Midbrain (tissue), 1 donor: Measurements from ENCODE around the gene GHDC.
A peak's percentile ranks its signal among the peaks of the same experiment; 100 is the strongest.

ENCODE experiments used
- DNase-seq: peaks from one replicate; lab custom pipeline; 2025; lab: John Stamatoyannopoulos, UW

Gene GHDC

DNA sequence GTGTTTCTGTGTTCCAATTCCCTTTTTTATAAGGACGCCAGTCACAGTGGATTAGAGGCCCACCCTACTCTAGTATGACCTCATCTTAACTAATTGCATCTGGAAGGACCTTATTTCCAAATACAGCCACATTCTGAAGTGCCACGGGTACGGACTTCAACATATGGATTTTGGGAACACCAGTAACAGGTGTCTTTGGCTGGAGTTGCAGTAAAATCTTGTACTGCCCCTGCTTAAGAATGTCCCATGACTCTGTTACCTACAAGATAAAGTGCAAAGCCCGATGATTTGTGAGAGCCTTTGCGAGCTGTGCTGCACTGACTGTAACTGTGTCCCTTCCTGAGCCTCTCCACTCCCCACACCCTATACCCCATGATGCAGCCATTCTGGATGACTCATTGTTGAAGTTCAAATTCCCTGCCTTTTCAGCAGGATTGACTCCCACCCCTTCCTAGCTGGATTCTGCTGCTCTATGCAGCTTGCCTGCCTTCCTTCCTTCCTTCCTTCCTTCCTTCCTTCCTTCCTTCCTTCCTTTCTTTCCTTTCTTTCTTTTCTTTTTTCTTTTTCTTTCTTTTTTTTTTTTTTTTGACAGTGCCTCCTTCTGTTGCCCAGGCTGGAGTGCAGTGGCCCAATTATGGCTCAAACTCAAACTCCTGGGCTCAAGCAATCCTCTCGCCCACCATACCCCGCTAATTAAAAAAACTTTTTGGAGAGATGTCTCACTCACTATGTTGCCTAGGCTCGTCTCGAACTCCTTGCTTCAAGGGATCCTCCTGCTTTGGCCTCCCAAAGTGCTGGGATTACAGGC lies 11.2 kb downstream of the GHDC start:
- DNase-seq: no peak

DNA sequence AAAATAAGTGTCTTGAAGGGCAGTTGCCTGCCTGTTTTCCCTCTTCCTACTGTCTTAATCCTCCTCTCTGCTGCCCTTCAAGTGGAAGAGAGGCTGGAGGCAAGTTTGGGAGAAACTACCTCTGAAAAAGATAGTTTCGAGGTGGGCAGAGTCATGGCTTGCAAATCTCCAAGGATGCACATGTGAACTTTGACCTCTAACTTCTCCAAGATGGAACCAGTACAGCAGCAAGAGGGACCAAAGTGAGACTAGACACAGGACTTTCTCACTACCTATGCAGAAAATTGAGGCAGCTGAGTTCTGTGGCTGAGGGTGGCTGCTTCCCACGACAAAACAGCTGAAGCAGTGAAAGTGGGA lies 12.5 kb downstream of the GHDC start:
- DNase-seq: no peak

DNA sequence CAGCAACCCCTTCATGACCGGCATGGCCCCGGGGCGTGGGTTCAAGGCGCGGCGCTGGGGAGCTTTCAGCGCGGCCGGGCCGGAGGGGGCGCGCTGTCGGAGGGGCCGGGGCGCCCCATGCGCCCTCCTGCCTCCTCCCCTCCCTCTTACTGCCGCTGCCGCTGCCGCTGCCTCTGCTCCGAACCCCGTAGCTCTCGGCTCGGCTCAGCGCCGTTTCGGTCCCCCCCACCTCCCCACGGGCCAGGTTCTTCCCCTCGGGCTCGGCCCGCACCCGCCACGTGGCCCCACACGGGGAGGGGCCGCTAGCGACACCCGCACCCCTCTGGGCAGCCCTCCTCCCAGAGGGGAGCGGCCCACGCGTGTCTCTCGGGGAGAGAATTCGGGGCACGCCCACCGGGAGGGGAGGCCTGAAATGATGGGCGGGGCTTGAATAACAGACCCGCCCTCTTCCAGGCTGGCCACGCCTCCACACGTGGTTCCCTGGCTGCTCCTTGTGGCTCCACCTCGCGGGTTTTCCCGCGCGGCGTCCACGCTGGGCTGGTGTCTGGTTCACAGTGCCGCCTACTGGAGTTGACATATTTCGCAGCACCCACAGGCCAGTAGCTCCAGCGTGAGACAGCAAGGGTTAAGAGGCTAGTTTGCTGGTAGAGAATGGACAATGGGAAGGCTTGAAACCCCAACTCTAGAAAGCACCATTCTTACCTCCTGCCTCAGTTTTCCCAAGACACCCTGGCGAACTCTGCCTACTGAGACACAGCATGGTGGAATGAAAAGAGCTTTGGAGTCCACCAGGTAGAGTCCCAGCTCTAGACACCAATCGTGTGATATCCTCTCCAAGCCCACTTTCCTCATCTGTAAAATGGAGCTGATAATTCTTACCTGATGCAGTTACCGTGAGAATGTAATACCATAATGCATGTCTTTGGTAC lies 13.1 kb downstream of the GHDC start, which contains the start of gene KCNH4:
Gene KCNH4, minus strand, starts transcription at position 221 of the 929 bp plus-strand sequence. Its CDS starts 197 bp downstream, at position 24.
- peak; percentile 67 for DNase-seq

DNA sequence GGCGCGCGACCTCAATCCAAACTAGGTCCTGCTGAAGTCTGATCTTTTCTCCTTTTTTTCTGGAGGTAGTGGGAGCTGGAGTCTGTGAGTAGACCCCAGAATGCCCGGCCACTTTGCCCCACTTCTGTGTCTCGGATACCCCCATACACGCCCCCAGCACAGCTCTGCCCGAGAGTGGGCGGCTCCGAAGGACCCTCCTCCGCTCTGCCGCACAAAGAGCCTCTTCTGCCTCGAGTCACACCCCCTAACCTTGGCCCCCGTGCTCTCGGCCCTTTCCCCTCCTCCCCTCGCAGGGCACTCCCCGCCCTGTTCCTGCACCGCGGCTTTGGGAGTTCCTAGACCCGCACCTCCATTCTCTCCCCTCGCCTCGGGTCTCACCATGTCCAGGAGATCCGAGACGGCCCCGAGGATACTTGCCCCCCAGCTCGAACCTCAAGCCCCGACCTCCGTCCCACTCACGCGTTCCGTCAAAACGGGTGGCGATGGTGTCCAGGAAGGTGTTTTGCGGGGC lies 13.8 kb downstream of the GHDC start:
- no peak for DNase-seq

DNA sequence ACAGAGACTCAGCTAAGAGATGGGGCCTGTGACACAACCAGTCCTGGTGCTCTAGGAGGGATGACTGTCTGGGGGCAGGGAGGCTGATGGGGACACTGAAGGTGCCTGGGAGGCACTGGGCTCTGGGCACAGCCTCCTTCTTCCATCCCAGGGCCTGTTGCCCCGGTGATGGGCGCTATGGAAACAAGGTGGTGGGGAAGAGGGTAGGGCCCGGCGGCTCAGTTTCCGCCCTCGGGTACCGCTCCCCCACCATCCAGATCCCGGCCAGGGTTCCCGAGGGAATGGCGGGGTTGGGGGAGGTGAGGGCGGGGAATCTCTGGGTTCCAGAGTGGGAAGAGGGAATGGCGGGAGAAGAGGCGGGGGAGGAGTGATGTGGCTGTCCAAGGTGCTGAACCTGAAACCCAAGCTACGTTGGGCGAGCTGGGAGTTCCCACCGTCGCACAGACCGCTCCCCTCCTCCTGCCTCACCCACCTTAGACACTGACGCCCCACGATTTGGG lies 14.3 kb downstream of the GHDC start:
- no peak for DNase-seq

DNA sequence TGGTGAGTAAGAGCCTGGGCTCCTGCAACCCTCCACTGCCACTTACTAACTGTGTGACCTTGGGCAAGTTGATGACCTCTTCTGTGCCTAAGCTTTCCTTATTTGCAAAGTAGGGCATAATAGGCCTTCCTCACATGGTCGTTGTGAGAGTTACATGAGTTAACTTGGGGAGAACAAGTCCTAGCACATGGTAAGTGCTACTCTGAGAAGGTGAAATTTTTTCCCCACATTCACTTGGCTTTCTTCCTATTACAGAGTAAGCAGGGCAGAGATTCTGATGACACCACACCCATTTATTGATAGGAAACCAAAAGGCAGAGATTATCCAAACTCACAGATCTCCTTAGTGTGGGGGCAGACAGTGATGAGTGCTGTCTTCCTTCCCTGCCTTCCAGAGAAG lies 15.0 kb downstream of the GHDC start:
- DNase-seq: no peak

DNA sequence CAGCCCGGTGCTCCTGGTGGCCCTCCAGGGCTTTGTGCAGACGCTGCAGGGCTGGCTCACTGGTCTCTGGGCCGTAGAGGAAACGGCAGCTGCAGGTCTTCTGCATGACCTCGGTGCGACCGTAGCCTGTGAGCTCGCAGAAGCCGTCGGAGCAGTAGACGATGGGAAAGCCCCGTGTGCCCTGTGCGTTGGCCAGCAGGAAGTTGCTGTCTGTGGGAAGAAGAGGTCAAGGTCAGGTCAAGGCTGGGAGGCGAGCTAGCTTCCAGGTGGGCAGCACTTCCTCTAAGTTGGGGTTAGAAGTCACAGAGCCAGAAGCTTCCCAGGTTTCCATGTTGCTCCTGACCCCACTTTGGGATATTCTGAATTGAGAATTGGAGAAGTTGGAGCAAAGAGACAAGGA lies 15.5 kb downstream of the GHDC start:
- no peak for DNase-seq

DNA sequence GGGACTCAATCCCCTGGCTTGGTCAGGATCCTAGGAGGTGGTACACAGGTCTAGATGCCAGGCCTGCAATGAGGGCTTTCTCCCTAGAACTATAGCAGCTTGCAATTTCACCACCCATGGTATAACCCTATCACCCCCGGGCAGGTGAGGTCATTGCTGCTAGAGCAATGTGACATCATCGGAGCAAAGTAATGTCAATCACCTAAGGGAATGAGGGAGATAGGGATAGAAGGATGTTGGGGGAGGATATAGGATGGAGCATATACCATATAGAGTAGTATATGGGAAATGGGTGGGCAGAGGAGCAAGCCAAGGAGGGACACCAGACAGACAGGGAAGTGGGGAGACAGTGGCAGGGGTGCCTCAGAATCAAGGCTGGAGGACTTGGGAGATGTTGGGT lies 16.6 kb downstream of the GHDC start:
- DNase-seq: no peak

DNA sequence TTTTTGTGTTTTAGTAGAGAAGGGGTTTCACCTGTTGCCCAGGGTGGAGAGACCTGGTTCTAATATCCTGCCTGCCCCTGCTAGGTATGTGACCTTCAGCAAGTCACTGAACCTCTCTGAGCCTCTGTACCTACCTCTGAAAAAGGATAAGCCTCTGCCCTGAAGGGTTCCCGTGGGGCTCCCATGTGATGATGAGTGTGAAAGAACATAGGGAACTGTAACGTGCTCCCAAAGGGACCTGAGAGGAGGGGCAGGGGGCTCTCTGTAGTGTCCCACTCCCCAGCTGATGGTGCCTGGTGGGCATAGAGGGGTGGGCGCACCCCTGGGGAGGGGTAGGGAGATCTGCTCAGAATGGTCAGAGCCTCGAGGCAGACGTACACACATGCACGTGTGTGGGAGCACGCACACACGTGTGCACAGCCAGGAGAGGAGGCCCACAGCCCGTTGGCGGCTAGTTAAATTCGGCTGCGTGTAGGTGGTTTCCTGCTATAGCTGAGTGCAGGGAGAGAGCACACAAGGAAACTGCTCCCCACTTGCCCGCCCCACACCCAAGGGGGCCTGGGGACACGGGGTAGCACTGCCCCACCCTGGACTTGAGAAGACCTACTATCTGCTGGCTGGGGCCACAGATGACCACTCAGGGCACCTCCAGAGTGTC lies 20.0 kb downstream of the GHDC start:
- no peak for DNase-seq

DNA sequence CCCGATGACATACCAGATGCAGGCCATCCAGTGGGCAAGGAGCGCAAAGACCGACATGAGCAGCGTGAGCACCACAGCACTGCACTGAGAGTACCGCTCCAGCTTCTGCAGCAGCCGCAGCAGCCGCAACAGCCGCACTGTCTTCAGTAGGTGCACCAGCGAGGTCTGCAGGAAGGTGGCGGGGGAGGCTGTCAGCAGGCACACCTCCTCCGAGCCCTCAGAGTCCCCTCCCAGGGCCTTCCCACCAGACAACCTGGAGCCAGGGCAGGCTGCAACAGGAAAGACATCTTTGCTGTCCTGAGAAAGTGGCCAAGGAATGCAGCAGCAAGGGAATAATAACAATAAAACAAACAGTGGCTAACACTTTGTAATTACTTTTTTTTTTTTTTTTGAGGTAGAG lies 22.5 kb downstream of the GHDC start:
- DNase-seq: no peak

DNA sequence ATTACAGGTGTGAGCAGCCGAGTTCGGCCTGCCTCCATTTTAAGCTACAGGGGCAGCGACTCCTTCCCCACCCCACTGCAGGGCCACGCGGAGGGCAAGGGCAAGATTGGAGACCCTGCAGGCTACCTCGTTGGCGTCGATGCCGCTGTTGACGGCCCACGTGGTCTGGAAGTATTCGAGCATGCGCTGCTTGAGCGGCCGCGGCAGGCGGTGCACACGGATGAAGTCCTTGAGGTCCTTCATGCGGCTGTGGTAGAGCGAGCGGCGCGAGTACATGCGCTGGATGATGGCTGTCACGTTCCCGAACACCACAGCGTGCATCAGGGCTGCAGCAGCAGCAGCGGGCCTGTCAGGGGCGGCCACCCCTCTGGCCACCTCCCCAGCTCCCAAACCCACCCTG lies 24.9 kb downstream of the GHDC start:
- no peak for DNase-seq

DNA sequence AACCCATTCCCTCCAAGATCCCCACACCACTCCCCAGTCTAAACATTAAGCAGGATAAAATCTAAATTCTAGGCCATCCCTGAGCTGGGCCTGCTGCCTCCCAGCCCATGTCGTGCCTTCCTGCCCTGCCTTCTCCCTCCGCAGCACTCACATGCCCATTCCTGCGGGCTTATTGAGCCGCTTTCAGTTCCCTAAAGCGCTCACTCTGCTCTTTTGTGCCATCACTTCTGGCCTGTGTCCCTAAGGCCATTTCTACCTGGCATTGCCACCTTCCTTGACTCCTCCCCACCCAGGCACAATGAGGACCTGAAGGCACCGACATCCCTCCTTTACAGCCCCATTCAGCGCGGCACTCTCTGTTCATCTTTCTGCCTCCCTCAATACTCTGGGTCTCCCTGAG lies 26.5 kb downstream of the GHDC start:
- DNase-seq: no peak

DNA sequence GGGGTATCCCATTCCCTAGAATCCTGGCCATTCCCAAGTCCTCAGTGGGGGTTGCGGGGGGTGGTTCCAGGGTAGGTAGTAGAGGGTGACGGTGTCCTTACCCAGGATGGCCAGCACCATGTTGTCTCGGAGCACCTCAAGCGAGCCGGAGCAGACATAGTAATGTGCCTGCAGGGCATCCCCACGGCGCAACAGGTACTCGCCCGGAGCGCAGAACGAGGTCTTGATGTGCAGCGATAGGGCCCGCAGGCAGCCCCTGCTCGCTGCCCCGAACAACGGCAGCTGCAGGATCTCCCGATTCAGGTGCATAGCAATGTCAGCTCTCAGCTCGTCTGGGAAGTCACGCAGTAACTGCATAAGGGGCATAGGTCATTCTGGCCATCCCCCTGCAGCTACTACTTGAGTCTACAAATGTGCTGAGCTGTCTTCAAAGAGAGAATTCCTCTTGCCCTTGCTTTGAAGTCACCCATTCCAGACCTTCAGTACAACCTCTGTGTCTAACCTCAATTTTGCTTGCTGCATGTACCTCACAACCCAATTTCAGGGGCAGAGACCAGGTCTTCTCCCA lies 28.0 kb downstream of the GHDC start:
- DNase-seq: no peak

DNA sequence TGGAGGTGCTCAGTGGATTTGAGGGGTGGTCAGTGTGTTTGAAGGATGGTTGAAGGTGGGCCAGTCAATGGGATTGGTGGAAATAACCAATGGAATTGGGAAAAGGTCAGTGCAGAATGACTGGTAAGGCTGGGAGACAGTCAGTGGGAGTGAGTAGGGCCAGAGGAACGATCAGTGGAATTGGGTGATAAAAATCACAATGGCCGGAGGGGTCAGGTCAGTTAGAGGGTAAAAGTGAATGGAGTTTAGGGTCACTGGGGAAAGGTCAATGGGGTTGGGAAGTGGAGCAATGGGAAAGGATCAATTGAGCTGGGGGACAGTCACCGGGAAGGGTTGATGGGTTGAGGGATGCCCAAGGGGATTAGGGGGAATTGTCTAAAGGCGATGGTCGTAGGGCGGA lies 28.5 kb downstream of the GHDC start:
- no peak for DNase-seq

DNA sequence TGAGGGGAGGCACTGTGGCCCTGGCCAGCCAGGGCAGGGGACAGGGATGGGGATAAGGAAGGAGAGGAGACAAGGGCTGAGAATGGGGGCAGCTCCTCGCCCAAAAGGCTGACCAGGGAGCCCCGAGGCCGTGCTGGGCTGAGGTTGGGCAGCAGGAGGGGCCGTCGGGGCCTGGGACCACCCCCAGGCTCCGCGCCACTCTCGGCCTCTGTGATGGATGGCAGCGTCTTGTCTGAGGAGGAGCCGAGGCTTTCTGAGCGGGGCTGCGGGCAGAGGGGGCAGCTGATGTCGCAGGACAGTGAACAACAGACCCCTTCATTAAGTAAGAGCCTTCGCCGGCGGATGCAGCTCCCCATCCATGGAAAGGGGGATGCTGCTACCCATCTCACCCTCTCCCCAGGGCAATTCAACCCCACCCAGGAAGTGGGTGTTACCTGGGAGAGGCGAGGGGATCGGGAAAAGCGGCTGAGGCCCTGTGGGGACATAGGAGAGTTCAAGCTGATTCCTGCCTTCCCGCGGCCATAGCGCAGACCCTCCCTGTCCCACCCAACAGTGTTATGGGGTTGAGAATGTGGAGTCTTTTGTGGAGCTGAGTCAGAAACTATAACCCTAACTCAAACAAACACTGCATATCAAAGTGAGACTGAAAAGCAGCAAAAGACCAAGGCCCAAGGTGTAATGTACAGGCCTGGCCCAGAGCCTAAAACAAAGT lies 30.4 kb downstream of the GHDC start:
- DNase-seq: no peak

DNA sequence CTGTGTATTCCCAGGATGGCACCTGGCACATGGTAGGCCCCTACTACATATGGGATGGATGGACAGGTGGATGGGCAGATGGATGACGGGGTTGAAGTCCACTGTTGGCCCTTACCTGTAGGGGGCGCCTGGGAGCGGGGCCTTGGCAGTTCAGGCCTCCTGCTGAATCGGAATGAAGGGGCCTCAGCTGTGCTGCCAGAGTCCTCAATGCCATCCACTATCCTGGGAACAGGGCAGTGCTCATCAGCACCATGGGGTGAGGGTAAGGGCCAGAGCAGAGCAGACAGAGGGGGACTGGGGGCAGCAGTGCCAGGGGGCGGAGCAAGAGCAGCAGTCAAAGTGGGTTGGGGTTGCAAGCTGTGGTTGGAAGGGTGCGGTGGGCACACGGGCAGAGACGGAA lies 31.2 kb downstream of the GHDC start:
- DNase-seq: no peak

DNA sequence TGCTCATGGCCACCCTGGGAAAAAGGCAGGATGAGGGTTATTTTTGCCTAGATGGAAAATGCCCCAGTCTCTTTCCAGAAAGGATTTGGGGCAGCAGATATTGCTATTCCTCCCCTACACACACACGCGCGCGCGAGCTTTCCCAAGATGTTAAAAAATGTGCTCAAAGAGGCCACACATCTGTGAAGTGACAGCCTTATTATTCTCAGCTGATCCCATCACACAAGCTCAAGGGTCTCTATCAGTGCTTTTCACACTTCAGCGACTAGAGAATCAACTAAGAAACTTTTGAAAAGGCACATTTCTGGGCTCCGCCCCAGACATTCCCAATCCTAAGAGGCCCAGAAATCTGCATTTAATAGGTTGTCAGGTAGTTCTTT lies 33.8 kb downstream of the GHDC start:
- DNase-seq: no peak

DNA sequence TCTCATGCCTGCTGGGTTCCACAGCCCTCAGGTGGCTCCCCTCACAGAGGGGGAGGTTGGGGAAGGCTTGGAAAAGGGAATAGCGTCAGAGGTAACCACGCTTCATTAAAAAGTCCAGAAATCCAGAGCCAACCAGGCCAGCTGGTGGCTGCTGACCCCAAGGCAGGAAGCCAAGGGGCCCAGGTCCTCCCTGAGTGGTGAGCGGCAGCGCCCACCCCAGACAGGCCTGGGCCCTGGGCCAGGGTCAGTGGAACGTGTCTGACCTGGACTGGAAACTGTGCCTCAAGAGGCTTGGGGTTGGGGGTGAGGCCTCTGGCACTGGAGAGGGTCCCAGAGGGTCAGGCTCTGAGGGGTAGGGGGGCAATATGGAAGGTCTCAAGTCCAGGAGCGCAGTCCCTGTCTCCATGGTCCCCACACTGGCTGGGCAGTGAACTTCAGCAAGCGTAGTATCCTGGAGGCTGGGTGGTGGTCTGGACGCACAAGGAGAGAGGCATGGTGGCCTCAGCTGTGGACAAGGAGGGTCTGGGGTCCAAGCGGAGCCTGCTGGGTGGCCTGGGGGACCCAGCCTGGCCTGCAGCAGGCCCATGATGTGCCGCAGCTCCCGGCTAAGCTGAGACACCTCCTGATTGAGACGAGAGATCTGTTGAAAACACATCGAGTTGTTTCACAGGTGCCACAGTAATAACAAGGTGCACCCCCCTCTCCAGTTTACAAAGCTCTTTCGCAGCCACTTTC lies 34.3 kb downstream of the GHDC start:
- DNase-seq: no peak

DNA sequence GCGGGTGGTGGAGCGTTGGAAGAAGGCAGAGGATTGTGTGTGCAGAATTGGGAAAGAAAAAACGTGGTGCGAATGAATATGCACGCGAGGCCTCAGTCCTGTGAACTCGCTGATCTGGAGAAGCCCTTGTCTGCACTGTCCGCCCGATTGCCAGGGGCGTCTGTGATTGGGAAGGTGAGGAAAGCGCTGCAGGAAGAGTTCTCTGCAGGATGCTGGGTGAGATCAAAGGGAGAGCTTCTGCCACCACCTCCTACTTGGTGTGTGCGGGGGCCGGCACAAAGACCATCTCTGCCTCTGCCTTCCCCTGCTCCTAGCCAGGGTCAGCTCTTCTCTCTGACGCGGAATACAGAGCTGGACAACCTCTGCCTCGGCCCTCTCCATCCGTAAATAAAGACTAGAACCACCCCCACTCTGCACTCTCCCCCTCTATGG lies 38.7 kb downstream of the GHDC start:
- DNase-seq: no peak

DNA sequence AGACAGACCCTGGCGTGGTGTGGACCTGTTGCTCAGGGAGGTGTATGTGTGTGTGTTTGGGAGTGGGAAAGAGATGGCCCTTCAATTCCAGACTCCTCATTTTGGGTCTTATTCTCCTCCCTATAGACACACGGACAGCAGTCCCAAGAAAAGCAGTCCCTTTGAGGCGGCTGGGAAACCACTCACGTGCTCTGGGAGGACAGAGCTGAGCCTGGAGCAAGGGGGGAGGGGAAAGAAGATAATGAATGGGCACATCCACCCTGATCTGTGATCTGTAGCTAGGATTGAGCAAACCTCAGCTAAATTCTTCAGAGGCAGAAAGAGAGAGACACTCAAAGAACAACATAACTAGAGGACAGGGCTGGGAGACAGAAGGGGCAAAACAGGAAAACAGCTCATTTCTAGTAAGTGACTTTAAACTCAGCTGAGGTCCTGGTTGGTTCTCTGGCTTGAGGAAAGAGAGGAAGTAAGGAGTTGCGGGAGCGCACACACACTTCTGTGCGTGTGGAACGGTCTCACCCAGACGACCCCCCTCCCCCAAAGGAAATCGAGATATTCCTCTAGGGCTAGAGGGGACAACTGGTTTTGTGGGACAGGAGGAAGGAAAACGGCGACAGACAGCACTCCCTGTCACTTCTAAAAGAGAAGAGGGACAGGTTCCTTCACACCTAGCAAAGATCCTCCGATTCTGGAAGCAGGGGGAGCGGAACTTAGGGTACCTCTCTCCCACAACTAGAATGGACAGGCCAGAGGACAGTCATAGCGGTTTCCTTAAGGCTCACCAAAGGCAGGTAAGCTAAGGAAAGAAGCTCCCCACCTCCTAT lies 40.2 kb downstream of the GHDC start:
- no peak for DNase-seq
